Activated naive CD8-positive, alpha-beta T cell treated with anti-CD3 and anti-CD28 coated beads, Interleukin-2, amount 50 U/mL, for 24 hours (primary cell): ENCODE results near the gene DUSP8.
A peak's percentile ranks its signal among the peaks of the same experiment; 100 is the strongest.

Source experiments
- ATAC-seq: fragments of 150-1000 bp; cut with Tn5 transposase; one replicate; pipeline ENCODE4 v1.10.0; 2021
- DNase-seq: peaks from one replicate; pipeline ENCODE4 v3.0.0; 2021
- H3K27ac Mint-ChIP-seq: one replicate; pipeline ENCODE4 v1.8.0; 2021; ENCODE audit warnings: mild to moderate bottlenecking, mixed read lengths
- H3K27me3 Mint-ChIP-seq: one replicate; pipeline ENCODE4 v1.8.0; 2021; ENCODE audit warnings: mixed read lengths
- H3K36me3 Mint-ChIP-seq: one replicate; pipeline ENCODE4 v1.8.0; 2021; ENCODE audit warnings: low read depth, mixed read lengths
- H3K4me1 Mint-ChIP-seq: one replicate; pipeline ENCODE4 v1.8.0; 2021; ENCODE audit warnings: mixed read lengths
- H3K4me3 Mint-ChIP-seq: one replicate; pipeline ENCODE4 v1.8.0; 2021; ENCODE audit warnings: mild to moderate bottlenecking, moderate library complexity, mixed read lengths
- H3K9me3 Mint-ChIP-seq: one replicate; pipeline ENCODE4 v1.8.0; 2021; ENCODE audit warnings: mixed read lengths

The DUSP8 gene

GRCh38 chr11:1544536-1544935, 27.5 kb downstream of the DUSP8 start:
- no peak overlapping the region for H3K27ac Mint-ChIP-seq
- no peak overlapping the region for H3K4me3 Mint-ChIP-seq
- peaks cover 29% of the 10 kb centered on the region for H3K27me3 Mint-ChIP-seq
- peaks cover 1% of the 10 kb centered on the region for H3K4me1 Mint-ChIP-seq
- DNase-seq = no peak
- H3K36me3 Mint-ChIP-seq = no peaks in the 10 kb centered on the region
- no peak for ATAC-seq
- no peaks in the 10 kb centered on the region for H3K9me3 Mint-ChIP-seq

GRCh38 chr11:1543606-1544263, 28.3 kb downstream of the DUSP8 start:
- Mint-ChIP-seq H3K27ac (no peak overlapping the region), H3K9me3 (no peaks in the 10 kb centered on the region), H3K27me3 (peaks cover 24% of the 10 kb centered on the region), H3K4me1 (peaks cover 1% of the 10 kb centered on the region), H3K36me3 (no peaks in the 10 kb centered on the region), H3K4me3 (no peak overlapping the region)
- ATAC-seq = no peak
- DNase-seq = no peak

DNA sequence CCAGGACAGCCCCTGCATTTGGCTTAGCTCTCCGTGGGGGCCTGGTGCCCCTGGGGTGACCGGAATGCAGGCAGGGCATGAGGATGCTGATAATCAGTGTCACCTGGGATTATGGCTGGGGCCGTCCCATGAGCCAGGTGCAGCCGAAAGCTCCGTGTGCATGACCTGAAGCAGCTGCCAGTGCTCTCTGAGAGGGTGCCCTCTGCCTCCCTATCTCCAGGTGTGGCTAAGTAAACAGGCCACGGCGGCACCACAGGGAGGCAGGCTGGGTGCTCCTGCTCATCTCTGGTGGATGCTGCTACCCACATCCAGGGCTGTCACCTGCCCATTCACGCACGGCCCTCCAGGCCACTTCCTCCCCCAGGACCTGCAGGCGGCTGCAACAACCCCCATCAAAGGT, 29.8 kb downstream of the DUSP8 start:
- ATAC-seq = no peak
- Mint-ChIP-seq H3K9me3 (no peaks in the 10 kb centered on the region), H3K4me1 (peaks cover 1% of the 10 kb centered on the region), H3K36me3 (no peaks in the 10 kb centered on the region), H3K4me3 (no peak overlapping the region), H3K27me3 (peaks cover 13% of the 10 kb centered on the region), H3K27ac (no peak overlapping the region)
- DNase-seq = no peak

DNA sequence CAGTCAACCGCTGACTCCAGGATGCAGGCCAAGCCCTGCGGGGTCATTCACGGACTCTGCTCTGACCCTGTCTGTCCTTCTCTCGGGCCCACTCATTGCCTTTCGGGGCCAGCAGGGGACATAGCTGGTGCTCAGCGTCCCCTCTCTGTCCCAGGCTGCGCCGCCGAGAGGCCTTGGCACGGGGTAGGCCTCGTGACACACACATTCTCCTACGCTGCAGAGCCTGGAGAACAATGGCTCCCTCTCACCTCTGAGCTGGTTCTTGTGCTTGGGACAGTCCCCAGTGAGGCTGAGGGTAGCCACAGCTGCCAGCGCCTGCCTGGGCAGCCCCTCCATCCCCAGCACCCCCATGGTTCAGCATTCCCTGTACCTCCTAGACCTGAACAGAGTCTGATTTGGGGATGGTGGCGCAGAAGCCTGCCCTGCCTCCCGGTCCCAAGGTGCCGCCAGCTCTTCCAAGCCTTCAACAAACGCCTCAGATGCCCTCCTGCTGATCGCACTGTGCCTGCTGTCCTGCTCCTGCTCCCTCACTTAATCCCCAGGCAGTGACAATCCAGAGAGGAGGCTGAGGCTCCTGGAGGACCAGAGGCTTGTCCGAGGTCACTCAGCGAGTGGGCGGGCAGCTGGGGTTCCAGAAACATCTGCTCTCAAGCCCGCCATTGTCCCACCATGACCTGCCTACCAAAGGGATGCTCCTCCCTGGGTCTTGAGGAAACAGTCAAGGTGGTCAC, 30.4 kb downstream of the DUSP8 start:
- H3K4me1 Mint-ChIP-seq = peaks cover 4% of the 10 kb centered on the region
- peaks cover 13% of the 10 kb centered on the region for H3K27me3 Mint-ChIP-seq
- no peak overlapping the region for H3K4me3 Mint-ChIP-seq
- DNase-seq (no peak), ATAC-seq (peak; percentile 18)
- no peaks in the 10 kb centered on the region for H3K36me3 Mint-ChIP-seq
- no peak overlapping the region for H3K27ac Mint-ChIP-seq
- H3K9me3 Mint-ChIP-seq = no peaks in the 10 kb centered on the region

DNA sequence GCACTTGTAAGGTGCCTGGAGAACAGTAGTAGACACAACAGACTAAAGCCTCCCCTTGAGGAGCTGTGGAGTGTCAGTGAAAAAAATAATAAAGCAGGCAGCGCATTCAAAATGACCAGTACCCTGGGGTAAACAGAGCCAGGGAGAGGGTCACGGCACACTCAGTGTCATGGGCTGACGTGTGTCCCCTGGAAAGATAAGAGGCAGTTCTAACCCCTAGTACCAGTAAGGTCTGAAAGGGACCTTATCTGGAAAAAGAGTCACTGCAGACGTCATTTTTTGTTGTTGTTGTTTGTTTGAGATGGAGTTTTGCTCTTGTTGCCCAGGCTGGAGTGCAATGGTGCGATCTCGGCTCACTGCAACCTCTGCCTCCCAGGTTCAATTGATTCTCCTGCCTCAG, 32.0 kb downstream of the DUSP8 start:
- no peak for DNase-seq
- H3K36me3 Mint-ChIP-seq = no peaks in the 10 kb centered on the region
- peaks cover 4% of the 10 kb centered on the region for H3K4me1 Mint-ChIP-seq
- peaks cover 2% of the 10 kb centered on the region for H3K27me3 Mint-ChIP-seq
- H3K27ac Mint-ChIP-seq = no peak overlapping the region
- H3K9me3 Mint-ChIP-seq = no peaks in the 10 kb centered on the region
- H3K4me3 Mint-ChIP-seq = no peak overlapping the region
- no peak for ATAC-seq

- Mint-ChIP-seq H3K4me1 (peaks cover 4% of the 10 kb centered on the region), H3K36me3 (no peaks in the 10 kb centered on the region), H3K4me3 (no peak overlapping the region), H3K27me3 (peaks cover 2% of the 10 kb centered on the region), H3K9me3 (no peaks in the 10 kb centered on the region), H3K27ac (no peak overlapping the region)
- DNase-seq = no peak
- no peak for ATAC-seq
These were observed 33.9 kb downstream of the DUSP8 start for GRCh38 chr11:1538153-1538552.

GRCh38 chr11:1536065-1536843, 35.8 kb downstream of the DUSP8 start:
- DNase-seq (no peak), ATAC-seq (no peak)
- no peak overlapping the region for H3K27ac Mint-ChIP-seq
- H3K36me3 Mint-ChIP-seq = no peaks in the 10 kb centered on the region
- no peaks in the 10 kb centered on the region for H3K27me3 Mint-ChIP-seq
- peaks cover 8% of the 10 kb centered on the region for H3K4me1 Mint-ChIP-seq
- no peaks in the 10 kb centered on the region for H3K9me3 Mint-ChIP-seq
- H3K4me3 Mint-ChIP-seq = no peak overlapping the region

DNA sequence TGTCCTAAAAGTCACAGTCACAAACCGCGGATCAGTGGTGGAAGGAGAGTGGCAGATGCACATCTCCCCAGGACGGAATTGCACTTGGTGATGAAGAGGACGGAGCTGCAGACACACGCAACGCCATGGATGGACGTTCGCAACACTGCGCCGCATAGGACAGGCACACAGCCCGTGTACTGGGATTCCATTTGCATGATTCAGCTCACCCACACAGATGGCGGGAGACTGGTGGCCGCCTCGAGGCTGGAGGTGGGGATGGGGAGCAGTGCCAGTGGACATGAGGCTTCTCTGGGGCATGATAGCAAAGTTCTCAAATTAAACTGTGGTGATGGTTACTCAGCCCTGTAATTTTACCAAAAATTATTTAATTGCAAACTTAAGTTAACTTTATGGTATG, 37.4 kb downstream of the DUSP8 start:
- no peak for ATAC-seq
- Mint-ChIP-seq H3K27me3 (no peaks in the 10 kb centered on the region), H3K4me1 (peaks cover 16% of the 10 kb centered on the region), H3K36me3 (no peaks in the 10 kb centered on the region), H3K27ac (no peak overlapping the region), H3K9me3 (no peaks in the 10 kb centered on the region), H3K4me3 (no peak overlapping the region)
- no peak for DNase-seq

DNA sequence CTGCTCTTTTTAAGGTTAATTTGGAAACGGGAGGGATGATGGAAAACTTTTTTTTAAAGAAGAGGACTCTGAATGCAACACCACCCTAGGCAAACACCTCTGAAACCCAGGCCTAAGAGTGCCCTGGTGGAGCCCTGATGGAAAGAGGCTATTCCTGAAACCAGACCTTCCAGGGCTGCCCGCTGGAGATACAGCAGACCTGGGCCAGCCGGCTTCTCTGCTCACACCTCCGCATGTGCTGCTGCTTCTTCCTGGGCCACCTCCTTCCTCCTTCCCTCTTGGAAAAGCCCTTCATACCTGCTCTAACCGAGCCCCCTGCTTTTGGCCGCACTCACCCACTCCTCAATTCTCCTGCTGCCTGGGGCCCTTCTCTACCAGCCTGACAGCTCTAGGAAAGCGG, 37.9 kb downstream of the DUSP8 start:
- ATAC-seq = no peak
- Mint-ChIP-seq H3K36me3 (no peaks in the 10 kb centered on the region), H3K4me3 (no peak overlapping the region), H3K9me3 (no peaks in the 10 kb centered on the region), H3K27ac (no peak overlapping the region), H3K27me3 (no peaks in the 10 kb centered on the region), H3K4me1 (peaks cover 16% of the 10 kb centered on the region)
- DNase-seq = no peak

DNA sequence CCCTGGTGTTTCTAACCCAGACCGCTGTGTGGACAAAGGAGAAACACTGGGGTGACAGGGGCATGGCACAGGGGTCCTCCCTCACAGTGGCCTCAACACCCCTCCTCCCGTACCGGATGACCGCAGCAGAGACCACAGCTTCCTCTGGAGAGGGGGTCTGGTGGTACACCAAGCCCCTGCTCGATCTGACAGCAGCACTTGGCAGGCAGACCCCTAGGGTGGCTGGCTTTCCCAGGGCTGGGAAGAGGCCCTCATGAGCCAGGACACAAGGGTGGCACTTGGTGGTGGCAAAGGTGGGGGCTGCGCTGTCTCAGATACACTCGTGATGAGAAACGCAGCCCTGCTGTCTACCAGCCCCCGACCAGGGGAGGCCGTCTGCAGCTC, 38.7 kb downstream of the DUSP8 start:
- Mint-ChIP-seq H3K4me1 (peaks cover 16% of the 10 kb centered on the region), H3K4me3 (no peak overlapping the region), H3K9me3 (no peaks in the 10 kb centered on the region), H3K36me3 (no peaks in the 10 kb centered on the region), H3K27ac (no peak overlapping the region), H3K27me3 (no peaks in the 10 kb centered on the region)
- no peak for ATAC-seq
- DNase-seq = no peak

GRCh38 chr11:1532606-1533341, 39.3 kb downstream of the DUSP8 start:
- Mint-ChIP-seq H3K4me1 (peaks cover 16% of the 10 kb centered on the region), H3K27me3 (no peaks in the 10 kb centered on the region)
- ATAC-seq = no peak

GRCh38 chr11:1532014-1532586, 40.0 kb downstream of the DUSP8 start:
- H3K27me3 Mint-ChIP-seq = no peaks in the 10 kb centered on the region
- no peak overlapping the region for H3K27ac Mint-ChIP-seq
- peaks cover 14% of the 10 kb centered on the region for H3K4me1 Mint-ChIP-seq
- ATAC-seq (no peak), DNase-seq (no peak)
- H3K4me3 Mint-ChIP-seq = no peak overlapping the region
- H3K36me3 Mint-ChIP-seq = no peaks in the 10 kb centered on the region
- no peaks in the 10 kb centered on the region for H3K9me3 Mint-ChIP-seq

More at GRCh38 chr11:1532606-1533341, 39.3 kb downstream of the DUSP8 start:
- no peak for DNase-seq
- Mint-ChIP-seq H3K4me3 (no peak overlapping the region), H3K27ac (no peak overlapping the region), H3K36me3 (no peaks in the 10 kb centered on the region), H3K9me3 (no peaks in the 10 kb centered on the region)

GRCh38 chr11:1531449-1532013, 40.5 kb downstream of the DUSP8 start:
- Mint-ChIP-seq H3K9me3 (no peaks in the 10 kb centered on the region), H3K27me3 (no peaks in the 10 kb centered on the region), H3K4me1 (peaks cover 11% of the 10 kb centered on the region), H3K36me3 (no peaks in the 10 kb centered on the region), H3K4me3 (no peak overlapping the region), H3K27ac (no peak overlapping the region)
- ATAC-seq (no peak), DNase-seq (no peak)
